SH-SY5Y (cell line): ENCODE data around the gene RAD21L1.

Source experiments
- GATA2 ChIP-seq: IDR thresholded peaks from 2 replicates; pipeline ENCODE4 v1.6.1; 2011; ENCODE audit warnings: mild to moderate bottlenecking, low read depth, low read length
- GATA3 ChIP-seq: IDR thresholded peaks from 2 replicates; pipeline ENCODE4 v1.6.1; 2011; ENCODE audit warnings: low read depth, mild to moderate bottlenecking, low read length, moderate library complexity

GRCh38 chr20:1178623-1179022, 47.2 kb upstream of the RAD21L1 start:
- TF ChIP-seq GATA2 (no peak), GATA3 (no peak)
